Fibroblast of peridontal ligament (primary cell): ENCODE data around the gene ANKS1B.

Experiments
- DNase-seq: peaks from one replicate; pipeline ENCODE4 v3.0.0-alpha.2; 2010; ENCODE audit errors: extremely low read depth

Gene ANKS1B

GRCh38 chr12:99960311-99960710 is 24.4 kb downstream of the ANKS1B start:
- DNase-seq = no peak

- peak; percentile 40 for DNase-seq
These were observed 25.1 kb downstream of the ANKS1B start for GRCh38 chr12:99959549-99960170.

DNA sequence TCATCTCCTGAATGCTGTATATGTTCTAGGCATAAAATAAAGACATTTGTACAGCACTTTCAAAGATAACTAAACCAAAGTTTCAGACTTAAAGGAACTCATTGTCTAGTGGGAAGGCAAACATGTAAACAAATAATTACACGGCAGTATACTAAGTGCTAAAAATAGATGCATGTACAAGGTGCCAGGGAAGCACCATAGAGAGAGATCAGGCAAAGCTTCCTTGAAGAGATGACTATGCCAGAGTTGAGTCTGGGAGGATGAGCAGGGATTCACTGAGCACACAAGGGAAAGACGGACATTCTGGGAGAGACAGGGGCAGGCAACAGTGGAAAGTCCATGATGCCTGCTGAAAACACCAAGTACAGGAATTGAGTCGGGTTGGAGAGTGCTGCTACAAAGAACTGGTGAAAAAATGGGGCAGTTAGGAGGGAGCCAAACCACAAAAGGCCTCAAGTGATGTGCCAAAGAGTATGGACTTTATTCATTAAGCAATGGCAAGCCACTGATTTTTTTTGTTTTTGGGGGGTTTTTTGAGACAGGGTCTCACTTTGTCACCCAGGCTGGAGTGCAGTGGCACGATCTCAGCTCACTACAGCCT is 26.8 kb downstream of the ANKS1B start:
- DNase-seq = peak; percentile 6

GRCh38 chr12:99954724-99955123 is 30.0 kb downstream of the ANKS1B start:
- no peak for DNase-seq

GRCh38 chr12:99948370-99948769 is 36.4 kb downstream of the ANKS1B start:
- no peak for DNase-seq

GRCh38 chr12:99946131-99946530 is 38.6 kb downstream of the ANKS1B start:
- no peak for DNase-seq

DNA sequence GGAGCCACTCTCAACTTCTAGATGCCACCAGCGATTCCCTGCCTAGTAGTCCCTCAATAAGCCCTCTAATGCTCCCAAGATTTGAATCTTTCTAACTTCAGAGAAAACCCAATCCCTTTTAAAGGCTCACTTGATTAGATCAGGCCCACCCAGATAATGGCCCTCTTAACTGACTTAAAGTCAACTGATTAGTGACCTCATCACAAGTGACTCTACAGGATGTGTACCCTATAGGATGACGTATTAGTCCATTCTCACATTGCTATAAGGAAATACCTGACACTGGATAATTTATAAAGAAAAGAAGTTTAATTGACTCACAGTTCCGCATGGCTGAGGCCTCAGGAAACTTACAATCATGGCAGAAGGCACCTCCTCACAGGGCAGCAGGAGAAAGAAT is 49.1 kb downstream of the ANKS1B start:
- no peak for DNase-seq

DNA sequence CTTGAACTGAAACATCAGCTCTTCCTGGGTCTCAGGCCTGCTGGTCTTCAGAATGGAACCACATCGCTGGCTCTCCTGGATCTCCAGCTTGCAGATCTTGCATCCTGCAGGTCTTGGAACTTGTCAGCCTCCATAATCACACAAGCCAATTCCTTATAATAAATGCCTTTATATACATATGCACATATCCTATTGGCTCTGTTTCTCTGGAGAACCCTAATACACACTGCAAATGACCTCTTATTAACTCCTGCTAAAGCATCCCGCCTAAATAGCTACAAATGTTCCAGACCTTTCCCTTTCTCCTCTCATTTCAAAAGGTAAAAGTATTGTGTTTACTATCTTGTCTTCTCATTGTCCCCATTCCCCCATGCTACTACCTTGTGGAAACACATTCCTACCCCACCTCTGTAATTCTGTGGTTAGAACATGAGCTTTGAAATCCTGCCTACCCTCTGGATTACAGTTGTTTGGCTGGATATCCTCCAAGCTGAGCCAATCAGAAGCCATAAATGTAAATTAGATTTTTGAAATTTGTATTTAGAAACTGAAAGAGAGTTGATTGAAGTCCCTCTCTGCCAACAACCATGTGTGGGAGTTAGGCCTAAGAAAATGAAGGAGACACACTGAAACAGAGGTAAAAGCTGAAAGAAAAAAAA is 58.1 kb downstream of the ANKS1B start:
- DNase-seq = no peak

DNA sequence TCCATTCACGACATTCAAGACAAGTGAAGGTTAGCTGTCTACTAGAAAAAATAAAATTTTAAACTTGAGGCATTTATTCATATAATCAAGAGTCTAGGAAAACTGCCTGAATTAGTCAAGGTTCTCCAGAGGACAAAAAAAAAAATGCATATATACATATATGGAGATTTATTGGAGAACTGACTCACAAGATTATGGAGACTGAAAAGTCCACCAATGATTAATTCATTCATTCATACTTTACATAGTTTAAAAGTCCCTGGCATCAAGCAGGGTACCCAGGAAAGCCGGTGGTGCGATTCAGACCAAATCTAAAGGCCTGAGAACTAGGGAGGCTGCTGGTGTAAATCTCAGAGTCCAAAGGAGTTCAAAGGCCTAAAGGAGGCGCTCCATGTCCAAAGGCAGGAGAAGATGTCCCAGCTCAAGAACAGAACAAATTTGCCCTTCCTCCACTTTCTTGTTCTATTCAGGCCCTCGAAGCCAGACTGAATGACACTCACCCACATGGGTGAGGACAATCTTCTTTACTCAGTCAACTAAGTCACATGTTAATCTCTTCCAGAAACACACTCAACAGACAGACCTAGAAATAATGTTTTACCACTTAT is 64.3 kb downstream of the ANKS1B start:
- no peak for DNase-seq

DNA sequence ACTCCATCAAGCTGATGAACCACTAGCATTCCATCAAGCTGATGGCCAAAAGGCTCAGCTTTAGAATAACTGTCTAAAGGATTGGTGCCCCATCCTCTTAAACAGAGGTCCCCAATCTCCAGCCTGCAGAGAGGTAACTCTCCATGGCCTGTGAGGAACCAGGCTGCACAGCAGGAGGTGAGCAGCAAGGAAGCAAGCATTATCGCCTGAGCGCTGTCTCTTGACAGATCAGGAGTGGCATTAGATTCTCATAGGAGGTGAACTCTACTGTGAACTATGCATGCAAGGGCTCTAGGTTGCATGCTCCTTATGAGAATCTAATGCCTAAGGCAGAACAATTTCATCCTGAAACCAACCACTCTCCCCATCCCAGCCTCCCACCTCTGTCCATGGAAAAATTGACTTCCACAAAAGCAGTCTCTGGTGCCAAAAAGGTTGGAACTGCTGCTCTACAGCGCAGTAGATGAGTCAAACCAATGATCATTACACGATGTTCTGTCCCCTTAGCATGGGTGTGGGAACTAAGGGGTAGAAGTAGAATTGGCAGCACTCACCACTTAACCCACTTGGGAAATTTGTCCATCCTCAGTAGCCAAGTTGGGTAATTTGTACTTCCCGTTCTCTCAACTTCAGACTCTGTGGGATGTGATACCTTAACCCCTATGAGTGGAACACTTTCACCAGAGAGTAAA is 66.9 kb downstream of the ANKS1B start:
- peak; percentile 19 for DNase-seq

- no peak for DNase-seq
These were observed 68.2 kb downstream of the ANKS1B start for GRCh38 chr12:99916555-99916954.

GRCh38 chr12:99915251-99916082 is 69.3 kb downstream of the ANKS1B start:
- DNase-seq = peak; percentile 56

- DNase-seq = no peak
These were observed 70.5 kb downstream of the ANKS1B start for GRCh38 chr12:99914206-99914605.

- peak; percentile 29 for DNase-seq
These were observed 72.8 kb downstream of the ANKS1B start for GRCh38 chr12:99911967-99912366.

DNA sequence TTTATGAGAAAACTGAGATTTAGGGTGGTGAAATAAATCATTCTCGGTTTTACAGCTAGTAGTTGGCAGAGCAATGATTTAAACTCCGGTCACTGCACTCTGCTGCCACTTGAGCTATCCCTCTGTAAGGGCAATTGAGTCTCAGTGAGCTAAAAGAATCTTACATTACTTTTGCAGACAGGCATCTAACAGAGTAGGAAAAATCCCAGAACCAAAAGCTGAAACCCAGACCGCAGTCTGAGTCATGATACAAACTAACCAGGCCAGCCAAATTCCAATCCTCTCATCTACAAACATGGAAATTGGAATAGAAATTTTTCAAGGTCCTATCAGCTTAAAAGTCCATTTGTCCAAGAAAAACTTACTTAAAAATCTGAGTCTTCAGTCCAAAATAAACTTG is 73.7 kb downstream of the ANKS1B start:
- peak; percentile 98 for DNase-seq

GRCh38 chr12:99910342-99910741 is 74.4 kb downstream of the ANKS1B start:
- DNase-seq = peak; percentile 6

DNA sequence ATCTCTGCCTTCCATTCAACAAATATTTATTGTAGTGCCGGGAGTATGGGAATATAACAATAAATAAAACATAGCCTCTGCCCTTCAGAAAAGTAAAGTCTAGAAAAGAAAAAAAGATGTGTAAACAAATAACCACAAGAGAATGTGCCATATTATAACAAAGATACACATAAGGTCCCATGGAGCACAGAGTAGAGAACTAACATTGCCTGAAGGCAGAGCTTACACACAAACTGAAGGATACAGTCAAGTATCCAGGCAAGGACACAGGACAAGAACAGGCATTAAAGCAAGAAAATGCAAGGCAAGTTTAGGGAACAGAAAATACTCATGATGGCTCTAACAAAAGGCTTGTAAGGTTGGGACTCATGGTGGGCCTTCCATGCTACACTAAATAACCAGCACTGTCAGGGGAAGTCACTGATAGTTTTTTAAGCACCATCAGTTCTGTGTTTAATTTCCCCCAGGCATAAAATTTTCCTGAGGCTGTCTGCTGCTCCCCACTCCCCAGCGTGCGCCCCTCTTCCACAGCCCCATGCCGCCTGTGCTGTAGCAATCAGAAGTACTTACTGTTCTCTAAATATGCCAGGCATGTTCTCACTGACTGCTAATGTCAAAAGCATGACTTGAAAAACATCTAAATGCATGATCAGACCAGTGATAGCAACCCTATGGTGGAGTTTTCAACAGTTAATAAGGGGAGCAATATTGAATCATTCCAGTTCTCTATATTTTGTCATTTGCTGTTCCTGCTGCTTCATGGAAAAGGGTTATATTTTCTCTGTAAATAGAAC is 77.8 kb downstream of the ANKS1B start:
- no peak for DNase-seq

DNA sequence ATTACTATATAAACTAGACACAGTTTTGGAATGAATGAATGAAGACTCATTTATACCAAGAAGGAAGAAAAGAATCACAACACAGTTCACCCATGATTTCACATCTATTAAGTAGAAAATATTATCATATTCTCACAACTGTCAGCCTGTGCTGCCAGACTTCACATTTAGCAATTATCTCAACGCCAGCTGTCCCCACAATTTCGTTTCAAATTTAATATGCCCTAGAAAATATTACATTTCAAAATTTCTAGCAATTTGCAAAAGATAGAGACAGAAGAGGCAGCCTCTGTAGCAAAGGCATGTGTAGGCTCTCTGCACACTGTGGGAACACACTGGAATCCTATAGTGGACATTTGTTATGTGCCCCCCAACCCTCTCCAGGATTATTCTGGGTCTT is 83.6 kb downstream of the ANKS1B start:
- DNase-seq = no peak

- no peak for DNase-seq
These were observed 86.1 kb downstream of the ANKS1B start for GRCh38 chr12:99898645-99899044.

- DNase-seq = no peak
These were observed 105.3 kb downstream of the ANKS1B start for GRCh38 chr12:99879439-99879838.

DNA sequence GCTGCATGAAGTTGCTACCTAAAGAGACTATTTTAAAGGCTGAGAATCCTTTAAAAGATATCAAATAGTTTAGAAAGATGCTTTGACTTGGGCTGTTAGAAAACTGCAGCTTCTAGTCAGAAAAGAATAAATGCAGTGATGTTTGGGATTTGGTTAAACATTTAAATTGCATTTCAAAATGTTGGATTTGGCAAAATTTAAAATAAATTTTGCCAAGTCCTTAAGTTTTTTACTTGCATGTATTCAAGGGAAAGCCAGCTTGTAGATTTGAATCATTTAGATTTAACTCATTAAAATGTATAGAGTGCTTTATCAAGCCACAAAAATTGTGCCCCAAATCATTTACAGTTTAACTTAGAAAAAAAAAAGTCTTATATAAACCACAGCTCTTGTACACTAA is 109.7 kb downstream of the ANKS1B start:
- DNase-seq = no peak
